ENCODE measurements around the gene ZNF667. TPM values are rescaled to one million over a fixed set of nuclear protein-coding genes. Genes with fewer than 3 reads are reported as not detected.

Gene ZNF667
- polyA plus RNA-seq, 3 donors, result 0.14 TPM; not detected in 2

DNA sequence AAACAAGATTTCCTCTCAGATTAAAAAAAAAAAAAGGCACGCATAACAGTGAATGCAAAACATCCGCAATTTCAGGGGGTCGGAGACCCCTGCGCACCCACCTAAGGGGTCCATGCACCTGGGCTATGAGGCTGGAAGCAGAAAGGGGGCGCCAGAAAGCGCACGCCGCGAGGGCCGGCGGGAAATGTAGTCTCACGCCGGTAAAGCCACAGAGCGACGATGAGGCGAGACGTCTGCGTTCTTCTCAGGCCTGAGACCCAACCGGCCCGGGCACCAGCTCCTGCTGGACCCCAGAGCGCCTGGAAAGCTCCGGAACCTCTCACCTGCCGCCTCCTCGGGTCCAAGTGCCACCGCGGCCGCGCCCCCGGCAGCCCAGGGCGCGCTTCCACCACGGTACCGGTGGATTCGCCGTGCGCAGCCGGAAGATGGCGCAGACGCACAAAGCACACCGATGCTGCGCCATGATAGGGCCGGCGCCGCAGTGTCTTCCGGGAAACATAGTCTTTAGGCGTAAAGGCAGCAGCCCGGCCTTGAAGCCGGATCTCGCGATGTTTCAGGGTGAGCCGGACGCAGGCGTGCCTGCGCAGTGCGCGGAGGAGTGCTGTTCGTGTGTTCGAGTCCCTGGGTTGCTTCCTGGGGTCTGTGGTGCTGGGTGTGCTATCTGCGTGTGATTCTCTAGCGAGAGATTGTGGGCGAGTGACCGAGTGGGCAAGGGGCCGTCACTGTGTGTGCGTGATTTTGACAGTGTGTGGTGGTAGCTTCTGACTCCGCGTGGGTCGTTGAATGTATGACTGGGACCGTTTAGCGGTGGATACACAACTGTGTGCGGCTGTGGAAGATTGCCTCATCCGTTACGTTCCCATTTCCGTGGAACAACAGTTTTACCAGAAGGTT is 83.8 kb downstream of the ZNF667 start, which contains the start of gene ZNF582:
ZNF582 (minus strand) TSS at position 416 of the 894 bp plus-strand sequence. CDS start 1,782 bp downstream, outside the sequence.
- Histone ChIP-seq H3K27ac (ENCODE audit: low read depth in 1 of 2, low read length in 2 of 2) (peak within 1 kb of the TSS; percentile 46 to 81), H3K4me1 (ENCODE audit: control insufficient read depth in 1 of 2, insufficient read depth in 2 of 2, low read length in 2 of 2) (peaks cover 10 to 12% of the 10 kb centered on the region in 2 donors), H3K79me2 (ENCODE audit: insufficient read depth, low read length) (no peaks in the 10 kb centered on the region), H3K9me3 (replicated peaks in 1 of 2; ENCODE audit: control insufficient read depth in 1 of 2, insufficient read depth in 1 of 2, low read length in 2 of 2) (peaks cover 57 to 82% of the 10 kb centered on the region in 2 donors), H3K4me3 (replicated peaks in 1 of 3; ENCODE audit: low read depth in 2 of 3, low read length in 3 of 3) (peak within 1 kb of the TSS; percentile 64 to 89 (median 65)), H3K36me3 (replicated peaks in 1 of 2; ENCODE audit: control insufficient read depth in 1 of 2, insufficient read depth in 2 of 2, low read length in 2 of 2) (peaks cover 3 to 18% of the 10 kb centered on the region in 2 donors), H3K4me2 (replicated peaks; ENCODE audit: extremely low read depth, low read length, poor library complexity, severe bottlenecking) (peak within 1 kb of the TSS; percentile 84), H3K9ac (ENCODE audit: insufficient read depth, low read length, poor library complexity, severe bottlenecking) (peak within 1 kb of the TSS; percentile 76), H2AFZ (ENCODE audit: insufficient read depth, low read depth, low read length, poor library complexity, severe bottlenecking) (peak within 1 kb of the TSS; percentile 98), H4K20me1 (ENCODE audit: insufficient read depth, low read length) (no peaks in the 10 kb centered on the region), H3K27me3 (ENCODE audit: control insufficient read depth in 2 of 2, insufficient read depth in 2 of 2, low read length in 2 of 2) (no peaks in the 10 kb centered on the region)
- peaks cover 0 to 2% (median 0%) of the 10 kb centered on the region in 3 donors for H3K27me3 Mint-ChIP-seq (ENCODE audit: low read depth in 3 of 3)
- peak; percentile 89 to 91 (median 90) for DNase-seq
- H3K4me3 Mint-ChIP-seq, result peak within 1 kb of the TSS; percentile 86 to 99
- peaks cover 50 to 84% (median 77%) of the 10 kb centered on the region in 7 donors for H3K9me3 Mint-ChIP-seq
- intact Hi-C loops (cut with micrococcal nuclease), result no loop called here
- under 1% methylated on average over 66 of the region's 73 CpGs for WGBS (ENCODE audit: insufficient coverage)
- peak; percentile 68 for TF ChIP-seq CTCF (IDR thresholded peaks at IDR 0.05)
- H3K4me1 Mint-ChIP-seq, result peaks cover 8% of the 10 kb centered on the region
- peaks cover 23% of the 10 kb centered on the region in 2 donors for H3K36me3 Mint-ChIP-seq
- H3K27ac Mint-ChIP-seq, result peak within 1 kb of the TSS; percentile 0 to 92 (median 85)

Other genes with a start within 250 kb of the ZNF667 start
- under 1 TPM; 0.25 to 0.70 (median 0.61) TPM for gene EDDM13, start 204.6 kb downstream of the ZNF667 start, polyA plus RNA-seq
- 10 to 100 TPM in 1 of 3 donors, 1 to 10 TPM in 2; 5.3 to 11.3 (median 6.3) TPM for gene ZSCAN5A, start 162.5 kb downstream of the ZNF667 start, polyA plus RNA-seq
- gene ZNF582, start 83.8 kb downstream of the ZNF667 start, polyA plus RNA-seq, result 1 to 10 TPM; 1.4 to 4.9 (median 1.6) TPM
- gene ZNF583, start 73.0 kb downstream of the ZNF667 start, polyA plus RNA-seq, result 1 to 10 TPM; 1.3 to 6.6 (median 4.0) TPM
- gene ZNF471, start 30.5 kb upstream of the ZNF667 start, polyA plus RNA-seq, result under 1 TPM in 2 of 3 donors, not detected in 1; 0.14 to 0.16 TPM
- gene ZFP28, start 61.6 kb upstream of the ZNF667 start, polyA plus RNA-seq, result 1 to 10 TPM in 1 of 3 donors, under 1 TPM in 2; 0.31 to 1.1 (median 0.41) TPM
- gene ZNF470, start 90.1 kb upstream of the ZNF667 start, polyA plus RNA-seq, result under 1 TPM; 0.31 to 0.81 (median 0.40) TPM
- gene ZNF71, start 118.0 kb upstream of the ZNF667 start, polyA plus RNA-seq, result 1 to 10 TPM; 2.6 to 4.0 (median 4.0) TPM
- gene SMIM17, start 165.8 kb upstream of the ZNF667 start, polyA plus RNA-seq, result not detected
- gene ZNF835, start 194.4 kb upstream of the ZNF667 start, polyA plus RNA-seq, result under 1 TPM in 1 of 3 donors, not detected in 2; 0.07 TPM